SK-N-SH (cell line): ENCODE measurements around the gene ACP3. TPM values are rescaled to one million over a fixed set of nuclear protein-coding genes. Genes with fewer than 3 reads are reported as not detected.

Source experiments
- CTCF ChIA-PET: fragments of 300-600, 350-600 bp; formaldehyde crosslinking; extraction: SDS; loops from one replicate; lab custom pipeline; 2021; lab: Yijun Ruan, JAX
- POLR2A ChIA-PET: fragments of 350-600 bp; sonication (Branson Sonifier 250); formaldehyde crosslinking; extraction: SDS; loops from one replicate; lab custom pipeline; 2020; ENCODE audit warnings: antibody characterized with exemption, inconsistent platforms; lab: Yijun Ruan, JAX
- DNase-seq: peaks from one replicate; pipeline ENCODE4 v3.0.0; 2012
- H2AFZ ChIP-seq: fragments of 200-600 bp; sonication (generic); 2 replicates; pipeline ENCODE4 v1.8.1; 2016; ENCODE audit warnings: antibody characterized with exemption, mild to moderate bottlenecking, low read depth
- H3F3A ChIP-seq: fragments of 200-600 bp; sonication (generic); replicated peaks from 2 replicates; pipeline ENCODE3; 2016; ENCODE audit warnings: antibody characterized with exemption, mild to moderate bottlenecking; ENCODE audit not compliant: insufficient read depth
- H3K27ac ChIP-seq, 2 experiments: fragments of 200-500 bp in 1 of 2; fragments of 200-600 bp in 1 of 2; sonication (Bioruptor generic) in 1 of 2; sonication (generic), shearing (Covaris generic) in 1 of 2; 2 replicates each; pipeline versions ENCODE4 v1.5.1 to v1.6.1; 2014 to 2016; ENCODE audit warnings: low read depth in 2 of 2, inconsistent platforms in 1 of 2, low read length in 1 of 2, mild to moderate bottlenecking in 1 of 2, mixed read lengths in 1 of 2
- H3K27me3 ChIP-seq: fragments of 200-600 bp; sonication (generic), shearing (Covaris generic); 2 replicates; pipeline ENCODE4 v1.6.1; 2016; ENCODE audit warnings: mixed run types; ENCODE audit not compliant: insufficient read depth
- H3K36me3 ChIP-seq, 2 experiments: fragments of 200-500 bp in 1 of 2; fragments of 200-600 bp in 1 of 2; sonication (Bioruptor generic) in 1 of 2; sonication (generic) in 1 of 2; replicated peaks in 1 of 2; 2 replicates each; pipeline versions ENCODE3 to v1.5.1; 2014 to 2016; ENCODE audit warnings: low read length in 1 of 2, mild to moderate bottlenecking in 1 of 2; ENCODE audit not compliant: insufficient read depth in 2 of 2, control insufficient read depth in 1 of 2
- H3K4me1 ChIP-seq, 2 experiments: fragments of 200-500 bp in 1 of 2; fragments of 200-600 bp in 1 of 2; sonication (Bioruptor generic) in 1 of 2; sonication (generic), shearing (Covaris generic) in 1 of 2; 2 replicates each; pipeline versions ENCODE4 v1.5.1 to v1.6.1; 2014 to 2016; ENCODE audit warnings: low read depth in 1 of 2, low read length in 1 of 2, mixed run types in 1 of 2; ENCODE audit not compliant: insufficient read depth in 2 of 2, control insufficient read depth in 1 of 2
- H3K4me2 ChIP-seq: fragments of 200-600 bp; sonication (generic), shearing (Covaris generic); 2 replicates; pipeline ENCODE4 v1.6.1; 2017; ENCODE audit warnings: mixed run types
- H3K4me3 ChIP-seq, 2 experiments: fragments of 200-500 bp in 1 of 2; fragments of 200-600 bp in 1 of 2; sonication (Bioruptor generic) in 1 of 2; sonication (generic), shearing (Covaris generic) in 1 of 2; 2 replicates each; pipeline versions ENCODE4 v1.5.1 to v1.8.1; 2014 to 2016; ENCODE audit warnings: low read depth in 2 of 2, inconsistent platforms in 1 of 2, low read length in 1 of 2, mild to moderate bottlenecking in 1 of 2, mixed read lengths in 1 of 2, moderate library complexity in 1 of 2
- H3K79me2 ChIP-seq: fragments of 200-600 bp; sonication (generic); 2 replicates; pipeline ENCODE4 v1.8.1; 2017; ENCODE audit warnings: mild to moderate bottlenecking; ENCODE audit not compliant: insufficient read depth
- H3K9ac ChIP-seq: fragments of 200-600 bp; sonication (generic); 2 replicates; pipeline ENCODE4 v1.6.1; 2017; ENCODE audit warnings: mixed run types
- H3K9me2 ChIP-seq: fragments of 200-600 bp; sonication (generic); 2 replicates; pipeline ENCODE4 v1.6.1; 2017; ENCODE audit warnings: mixed run types
- H3K9me3 ChIP-seq: fragments of 200-600 bp; sonication (generic); 2 replicates; pipeline ENCODE4 v1.6.1; 2017; ENCODE audit warnings: mixed run types, mild to moderate bottlenecking, moderate library complexity
- H4K20me1 ChIP-seq: fragments of 200-600 bp; sonication (generic); 2 replicates; pipeline ENCODE4 v1.6.1; 2017; ENCODE audit warnings: mild to moderate bottlenecking, mixed run types; ENCODE audit not compliant: insufficient read depth
- CHD2 ChIP-seq: fragments of 150-350 bp; IDR thresholded peaks from 2 replicates; pipeline ENCODE4 v1.6.1; 2018; ENCODE audit warnings: low read length; ENCODE audit not compliant: partially characterized antibody
- ELF1 ChIP-seq: IDR thresholded peaks from 2 replicates; pipeline ENCODE4 v1.4.0; 2012
- EP300 ChIP-seq, 2 experiments: IDR thresholded peaks; 2 replicates each; pipeline versions ENCODE4 v1.4.0 to v1.6.1; 2012; ENCODE audit warnings: borderline replicate concordance in 1 of 2, low read depth in 1 of 2, low read length in 1 of 2
- FOSL2 ChIP-seq: IDR thresholded peaks from 2 replicates; pipeline ENCODE4 v1.4.0; 2012; ENCODE audit warnings: low read depth, mild to moderate bottlenecking, moderate library complexity, borderline replicate concordance
- FOXM1 ChIP-seq: IDR thresholded peaks from 2 replicates; pipeline ENCODE4 v1.4.0; 2012; ENCODE audit warnings: low read depth, mild to moderate bottlenecking
- NFIC ChIP-seq: IDR thresholded peaks from 2 replicates; pipeline ENCODE4 v1.4.0; 2012; ENCODE audit warnings: borderline replicate concordance
- POLR2AphosphoS5 ChIP-seq: IDR thresholded peaks from 2 replicates; pipeline ENCODE4 v1.6.1; 2012; ENCODE audit warnings: low read depth, low read length
- RAD21 ChIP-seq: IDR thresholded peaks from 2 replicates; pipeline ENCODE4 v1.6.1; 2012; ENCODE audit warnings: mild to moderate bottlenecking, low read length
- REST ChIP-seq: IDR thresholded peaks from 2 replicates; pipeline ENCODE4 v1.6.1; 2012; ENCODE audit warnings: mild to moderate bottlenecking, low read depth, low read length, moderate library complexity
- SMC3 ChIP-seq: IDR thresholded peaks from 2 replicates; pipeline ENCODE4 v1.6.1; 2012; ENCODE audit warnings: low read depth, low read length, improper control_type of control experiment
- TEAD4 ChIP-seq: IDR thresholded peaks from 2 replicates; pipeline ENCODE4 v1.4.0; 2012; ENCODE audit warnings: mild to moderate bottlenecking, borderline replicate concordance; ENCODE audit not compliant: insufficient read depth
- YY1 ChIP-seq: IDR thresholded peaks from 2 replicates; pipeline ENCODE4 v1.4.0; 2012; ENCODE audit warnings: low read depth, mild to moderate bottlenecking
- WGBS: methylation state at CpG from one replicate; pipeline ENCODE4 v1.1.6; 2017; ENCODE audit warnings: low lambda C conversion rate; 5-methylcytosine and 5-hydroxymethylcytosine counted together
- polyA plus RNA-seq, 3 experiments: library from polyadenylated mRNA; depleted of rRNA; stranded (reverse); fragments of >200 nt; gene quantifications; 2 replicates each; pipeline ENCODE4 v1.2.3, GENCODE V29; 2012
- TF ChIP-seq, protein P1 (sequence below): fragments of 150-350 bp; IDR thresholded peaks from 2 replicates; pipeline ENCODE4 v1.6.1; 2017; ENCODE audit warnings: antibody characterized with exemption, low read length, low read depth, borderline replicate concordance
- TF ChIP-seq, protein P2 (sequence below): IDR thresholded peaks from 2 replicates; pipeline ENCODE4; 2012
- TF ChIP-seq, protein P3 (sequence below): fragments of 200-600 bp; sonication (generic); IDR thresholded peaks from 2 replicates; pipeline ENCODE4 v1.6.1; 2017; ENCODE audit warnings: antibody characterized with exemption, mild to moderate bottlenecking, moderate library complexity

Gene ACP3
- polyA plus RNA-seq, 1 of the 3 experiments (the other 2 are of a cell fraction) = 0.30 TPM

DNA sequence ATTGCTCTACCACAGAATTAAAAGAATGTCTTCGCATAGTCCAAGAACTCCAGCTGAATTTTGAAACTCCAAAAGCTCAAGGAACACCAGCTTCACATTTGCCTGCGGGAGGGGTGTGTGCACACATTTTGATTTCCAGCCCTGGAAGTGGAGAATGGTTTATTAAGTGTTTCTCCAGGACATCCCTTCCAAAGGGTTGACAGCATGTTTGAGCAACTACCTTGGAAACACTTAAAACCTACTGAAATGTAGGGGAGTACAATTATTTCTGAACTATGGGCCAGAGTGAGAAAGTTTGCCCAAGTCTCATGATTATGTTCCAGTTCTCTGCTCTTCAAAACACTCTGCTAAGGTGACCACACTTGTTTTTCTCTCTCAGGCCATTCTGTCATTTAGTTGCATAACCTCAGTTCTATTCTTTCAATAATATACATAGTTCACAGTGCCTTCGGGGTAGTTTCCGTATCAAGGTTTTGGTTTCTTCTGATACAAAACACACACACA, 7.9 kb downstream of the ACP3 start (continued):
- TF ChIP-seq, protein P1, sequence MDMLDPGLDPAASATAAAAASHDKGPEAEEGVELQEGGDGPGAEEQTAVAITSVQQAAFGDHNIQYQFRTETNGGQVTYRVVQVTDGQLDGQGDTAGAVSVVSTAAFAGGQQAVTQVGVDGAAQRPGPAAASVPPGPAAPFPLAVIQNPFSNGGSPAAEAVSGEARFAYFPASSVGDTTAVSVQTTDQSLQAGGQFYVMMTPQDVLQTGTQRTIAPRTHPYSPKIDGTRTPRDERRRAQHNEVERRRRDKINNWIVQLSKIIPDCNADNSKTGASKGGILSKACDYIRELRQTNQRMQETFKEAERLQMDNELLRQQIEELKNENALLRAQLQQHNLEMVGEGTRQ = no peak
- TF ChIP-seq REST (no peak), ELF1 (no peak), NFIC (no peak), FOXM1 (no peak), YY1 (no peak)
- TF ChIP-seq, all 33 proteins: peak for 0

DNA sequence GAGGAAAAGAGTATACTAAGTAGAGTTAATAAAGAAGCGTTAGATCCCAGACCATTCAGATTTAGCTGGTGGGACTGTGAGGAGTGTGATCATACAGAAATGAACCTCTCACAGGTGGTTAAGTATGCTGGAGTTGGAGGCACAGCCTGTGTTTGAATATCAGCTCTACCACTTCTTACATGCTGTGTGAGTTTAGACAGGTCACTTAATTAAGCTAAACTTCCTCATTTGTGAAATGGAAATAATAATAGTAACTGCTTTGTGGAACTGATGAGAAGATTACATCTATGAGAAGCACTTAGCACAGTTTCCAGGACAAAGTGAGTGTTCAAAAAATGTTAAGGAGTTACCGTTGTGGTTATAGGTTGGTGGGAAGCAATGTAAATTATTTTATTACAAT, 8.4 kb downstream of the ACP3 start:
- Histone ChIP-seq H3K9ac (no peak overlapping the region), H3K27ac (no peak overlapping the region), H3K9me3 (no peaks in the 10 kb centered on the region), H4K20me1 (no peaks in the 10 kb centered on the region), H3K79me2 (no peaks in the 10 kb centered on the region), H3K27me3 (peaks cover 6% of the 10 kb centered on the region; the same call in 1 of the 2 replicates), H3K4me3 (no peak overlapping the region), H3K9me2 (no peaks in the 10 kb centered on the region), H3K4me2 (no peak overlapping the region), H3F3A (no peaks in the 10 kb centered on the region), H3K4me1 (no peaks in the 10 kb centered on the region), H3K36me3 (no peaks in the 10 kb centered on the region), H2AFZ (no peak overlapping the region)
- 60% methylated on average over 2 of the region's 2 CpGs for WGBS
- TF ChIP-seq YY1 (no peak), POLR2AphosphoS5 (no peak), REST (no peak), EP300 (IDR thresholded peaks at IDR 0.05; ENCODE audit: borderline replicate concordance in 1 of 2, low read depth in 1 of 2, low read length in 1 of 2) (no peak), RAD21 (no peak), ELF1 (no peak), TEAD4 (no peak), CHD2 (no peak), FOSL2 (no peak), SMC3 (no peak), FOXM1 (no peak)
- TF ChIP-seq, protein P2, sequence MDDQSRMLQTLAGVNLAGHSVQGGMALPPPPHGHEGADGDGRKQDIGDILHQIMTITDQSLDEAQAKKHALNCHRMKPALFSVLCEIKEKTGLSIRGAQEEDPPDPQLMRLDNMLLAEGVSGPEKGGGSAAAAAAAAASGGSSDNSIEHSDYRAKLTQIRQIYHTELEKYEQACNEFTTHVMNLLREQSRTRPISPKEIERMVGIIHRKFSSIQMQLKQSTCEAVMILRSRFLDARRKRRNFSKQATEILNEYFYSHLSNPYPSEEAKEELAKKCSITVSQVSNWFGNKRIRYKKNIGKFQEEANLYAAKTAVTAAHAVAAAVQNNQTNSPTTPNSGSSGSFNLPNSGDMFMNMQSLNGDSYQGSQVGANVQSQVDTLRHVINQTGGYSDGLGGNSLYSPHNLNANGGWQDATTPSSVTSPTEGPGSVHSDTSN = no peak
- TF ChIP-seq, protein P1 = no peak
- TF ChIP-seq, protein P3, sequence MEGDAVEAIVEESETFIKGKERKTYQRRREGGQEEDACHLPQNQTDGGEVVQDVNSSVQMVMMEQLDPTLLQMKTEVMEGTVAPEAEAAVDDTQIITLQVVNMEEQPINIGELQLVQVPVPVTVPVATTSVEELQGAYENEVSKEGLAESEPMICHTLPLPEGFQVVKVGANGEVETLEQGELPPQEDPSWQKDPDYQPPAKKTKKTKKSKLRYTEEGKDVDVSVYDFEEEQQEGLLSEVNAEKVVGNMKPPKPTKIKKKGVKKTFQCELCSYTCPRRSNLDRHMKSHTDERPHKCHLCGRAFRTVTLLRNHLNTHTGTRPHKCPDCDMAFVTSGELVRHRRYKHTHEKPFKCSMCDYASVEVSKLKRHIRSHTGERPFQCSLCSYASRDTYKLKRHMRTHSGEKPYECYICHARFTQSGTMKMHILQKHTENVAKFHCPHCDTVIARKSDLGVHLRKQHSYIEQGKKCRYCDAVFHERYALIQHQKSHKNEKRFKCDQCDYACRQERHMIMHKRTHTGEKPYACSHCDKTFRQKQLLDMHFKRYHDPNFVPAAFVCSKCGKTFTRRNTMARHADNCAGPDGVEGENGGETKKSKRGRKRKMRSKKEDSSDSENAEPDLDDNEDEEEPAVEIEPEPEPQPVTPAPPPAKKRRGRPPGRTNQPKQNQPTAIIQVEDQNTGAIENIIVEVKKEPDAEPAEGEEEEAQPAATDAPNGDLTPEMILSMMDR = no peak
- ChIA-PET CTCF (interaction anchor here (0.9 to 2.3 kb wide), 2 partner anchors 17 to 20 kb away, joined by 3 to 10 read pairs; no protein-coding TSS in a partner anchor), POLR2A (no interaction called here)
- no peak for DNase-seq
